ENCODE measurements around the gene TMEM183A.

GRCh38 chr1:203000217-203000944 is 6.8 kb upstream of the TMEM183A start:
- no peak for TF ChIP-seq POLR2AphosphoS5 (IDR thresholded peaks at IDR 0.05; ENCODE audit: borderline replicate concordance, low read depth, low read length)
- TF ChIP-seq EZH2 (IDR thresholded peaks at IDR 0.05), result no peak
- no peak for TF ChIP-seq FOXP2 (optimal IDR thresholded peaks at IDR 0.05; ENCODE audit: control extremely low read depth, extremely low read length, insufficient read depth)

Measured in SK-N-MC (cell line).